HG02759 (cell line): ENCODE measurements around the gene IRAK2.

ENCODE experiments used
- ATAC-seq: cut with Tn5 transposase; IDR thresholded peaks from one replicate; pipeline ENCODE4 v1.9.1; 2021; ENCODE audit warnings: mild to moderate bottlenecking, moderate library complexity; ENCODE audit not compliant: unreplicated experiment

Gene IRAK2

DNA sequence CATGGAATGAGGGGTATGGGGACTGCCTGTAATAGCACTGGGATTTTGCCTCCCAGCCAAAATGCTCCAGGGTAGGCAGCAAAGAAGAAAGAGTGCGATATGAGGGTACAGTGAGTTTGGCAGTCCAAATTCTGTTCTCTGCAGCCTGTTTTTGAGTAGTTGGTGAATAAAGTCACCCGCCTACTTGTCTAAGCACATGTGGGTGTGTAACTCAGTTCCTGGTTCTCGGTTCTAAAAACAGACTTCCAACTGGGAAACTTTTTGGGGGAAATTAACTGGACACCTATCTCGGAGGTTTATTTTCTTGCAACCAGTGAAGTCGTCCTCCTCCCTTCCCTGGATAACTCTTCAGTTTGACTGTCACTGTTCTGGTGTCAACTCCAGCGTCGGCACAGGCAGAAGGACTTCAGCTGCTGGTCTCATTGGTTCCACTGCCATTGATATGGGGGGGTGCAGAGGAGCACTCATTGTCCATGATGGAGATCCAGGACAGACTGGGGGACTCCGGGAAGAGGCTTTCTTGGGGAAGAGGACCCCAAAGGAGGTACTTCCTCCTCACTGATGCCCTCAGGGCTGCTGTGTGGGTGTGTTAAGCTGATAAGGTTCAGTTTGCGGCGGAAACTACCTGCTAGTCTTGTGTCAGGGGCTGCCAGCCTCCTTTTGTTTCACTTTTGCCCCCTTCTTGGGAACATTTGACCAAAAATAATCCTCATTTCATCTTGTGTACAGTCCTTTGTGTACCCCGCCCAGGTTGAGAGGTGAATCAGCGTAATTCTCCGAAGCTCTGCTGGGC, 114.9 kb downstream of the IRAK2 start:
- ATAC-seq: no peak

- no peak for ATAC-seq
These were observed 115.4 kb downstream of the IRAK2 start for GRCh38 chr3:10280177-10280529.

DNA sequence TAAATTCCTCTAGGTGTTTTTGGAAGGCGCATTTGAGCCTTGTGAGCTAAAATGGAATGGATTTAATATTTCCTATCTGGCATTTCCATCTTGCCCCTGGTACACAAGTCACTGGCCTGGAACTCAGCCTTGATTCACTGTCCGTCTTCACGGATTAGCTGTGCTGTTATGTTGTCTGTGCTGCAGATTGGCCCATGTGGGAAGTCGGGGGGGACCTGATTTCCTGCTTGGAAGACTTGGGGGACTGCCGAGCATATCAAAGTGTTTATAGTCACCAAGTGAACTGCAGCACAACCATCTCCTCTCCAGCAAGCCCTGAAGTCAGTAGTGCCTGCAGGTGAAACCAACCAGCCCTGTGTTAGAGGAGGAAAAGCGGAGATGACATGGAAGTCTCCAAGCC, 115.9 kb downstream of the IRAK2 start:
- no peak for ATAC-seq

DNA sequence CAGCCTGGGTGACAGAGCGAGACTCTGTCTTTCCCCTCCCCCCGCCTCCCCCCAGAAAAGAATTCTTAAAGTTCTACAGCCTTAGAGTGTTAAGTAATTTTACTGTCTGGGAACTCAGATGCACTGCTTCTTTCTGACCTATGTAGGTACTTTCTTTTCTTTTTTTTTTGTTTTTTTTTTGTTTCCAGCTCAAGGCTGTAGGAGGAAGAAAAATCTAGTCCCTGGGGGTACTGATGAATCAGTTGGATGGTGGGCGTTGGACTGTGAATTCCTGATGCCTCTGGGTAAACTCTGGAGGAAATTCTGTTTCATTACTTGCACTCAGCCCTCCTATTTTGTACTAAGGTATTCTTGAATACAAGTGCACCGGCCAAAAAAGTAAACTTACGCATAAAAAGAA, 117.2 kb downstream of the IRAK2 start:
- no peak for ATAC-seq

DNA sequence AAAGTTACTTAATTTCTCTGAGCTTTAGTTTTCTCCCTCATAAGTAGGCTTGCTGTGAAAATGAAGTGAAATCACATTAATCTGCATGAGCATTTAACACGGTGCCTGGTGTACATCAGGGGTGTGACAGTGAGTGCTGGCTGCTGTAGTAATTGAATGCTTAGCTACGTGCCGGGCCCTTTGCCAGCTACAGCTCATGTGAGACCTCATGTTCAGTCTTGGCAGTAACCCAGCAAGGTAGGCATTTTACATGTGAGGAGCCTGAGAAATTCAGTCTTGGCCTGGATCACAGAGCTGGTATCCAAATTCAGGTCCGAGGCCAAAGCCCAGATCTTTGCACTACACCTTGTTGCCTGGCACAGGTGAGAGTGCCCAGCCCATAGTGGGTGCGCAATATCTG, 118.9 kb downstream of the IRAK2 start:
- no peak for ATAC-seq

DNA sequence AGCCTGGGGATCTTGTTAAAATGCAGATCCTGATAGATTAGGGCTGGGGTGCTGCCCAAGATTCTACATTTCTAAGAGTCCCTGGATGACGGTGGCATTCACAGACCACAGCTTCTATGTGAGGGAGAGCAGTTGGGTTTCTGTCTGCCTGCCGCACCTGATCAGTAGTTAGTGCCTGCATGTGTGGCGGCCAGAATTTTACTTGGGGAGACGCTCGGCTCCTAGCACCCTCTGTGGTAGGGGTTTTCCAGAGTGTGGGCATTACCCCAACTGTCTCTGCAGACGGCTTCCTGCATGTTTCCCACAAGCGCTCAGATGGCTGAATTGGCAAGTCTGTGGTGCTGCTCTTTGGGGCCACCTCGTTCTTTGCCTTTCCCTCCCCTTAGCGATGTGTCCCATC, 119.8 kb downstream of the IRAK2 start:
- ATAC-seq: no peak

DNA sequence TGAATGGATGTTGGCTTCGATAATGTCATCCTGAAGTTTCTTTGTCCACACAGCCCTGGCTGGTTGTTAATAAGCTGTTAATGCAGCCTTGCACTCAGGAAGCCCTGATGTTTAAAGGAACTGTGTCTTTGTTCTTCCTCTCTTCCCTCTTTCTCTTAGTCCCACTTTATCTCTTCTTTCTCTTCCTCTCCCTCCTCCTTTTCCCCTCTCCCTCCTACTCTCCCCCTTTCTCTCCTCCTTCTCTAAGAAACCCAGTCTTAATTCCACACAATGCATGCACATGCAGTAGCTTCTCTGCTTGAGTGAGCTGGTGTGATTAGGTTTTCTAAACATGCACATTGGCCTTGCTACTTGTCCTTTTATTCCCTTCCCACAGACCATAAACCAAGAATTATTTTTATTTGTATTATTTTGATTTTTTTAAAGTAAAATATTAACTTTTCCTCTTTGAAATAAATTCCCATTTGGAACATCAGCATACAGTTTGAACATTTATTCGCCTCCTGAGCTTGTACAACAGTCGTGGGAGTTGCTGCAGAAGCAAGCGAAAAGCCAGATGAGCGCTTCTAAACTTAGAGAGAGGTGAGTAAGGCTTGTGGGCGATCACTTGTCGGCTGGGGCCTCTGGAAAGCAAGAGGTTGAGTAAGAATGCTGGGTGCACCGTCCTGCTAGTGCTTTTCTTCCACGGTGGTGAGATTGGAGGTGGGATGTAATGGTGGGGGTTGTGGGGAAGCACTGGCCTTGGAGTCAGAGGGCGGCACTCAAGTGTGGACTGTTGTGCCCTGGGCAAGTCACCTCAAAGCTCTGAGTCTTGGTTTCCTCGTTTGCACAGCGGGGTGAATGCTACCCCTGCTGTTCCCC, 120.8 kb downstream of the IRAK2 start:
- no peak for ATAC-seq

- ATAC-seq: no peak
These were observed 121.4 kb downstream of the IRAK2 start for GRCh38 chr3:10286133-10286524.

DNA sequence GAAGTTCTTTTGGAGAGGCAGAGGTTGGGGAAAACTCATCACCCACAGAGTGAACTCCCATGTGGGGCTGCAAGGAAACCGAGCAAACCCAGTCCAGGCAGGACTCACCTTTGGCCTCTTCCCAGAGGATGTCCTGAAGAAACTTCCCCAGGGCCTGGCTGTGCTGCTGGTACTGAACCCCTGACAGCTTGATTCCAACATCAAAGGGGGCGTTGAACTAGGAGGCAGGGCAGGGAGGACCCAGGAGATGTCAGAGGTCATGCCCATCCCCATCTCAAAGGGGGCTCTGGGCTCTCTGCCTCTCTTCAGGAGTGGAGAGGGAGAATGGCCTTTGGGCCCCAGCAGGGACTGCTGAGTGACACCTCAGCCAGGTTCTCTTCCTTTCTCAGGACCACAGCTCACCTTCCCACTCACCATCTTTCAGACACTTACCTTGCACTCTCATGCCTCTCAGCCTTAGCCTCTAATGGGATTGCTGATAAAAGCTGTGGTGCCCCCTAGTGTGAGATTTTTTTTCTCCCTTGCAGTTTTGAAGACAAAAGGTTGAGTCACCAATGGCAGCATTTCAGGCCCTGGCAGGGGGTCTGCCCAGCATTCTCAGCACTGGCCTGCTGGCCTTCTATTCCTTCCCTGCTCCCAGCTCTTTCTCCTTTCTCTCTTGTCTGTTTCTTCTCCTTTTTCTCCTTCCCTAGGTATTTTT, 122.0 kb downstream of the IRAK2 start:
- no peak for ATAC-seq

- ATAC-seq: no peak
These were observed 123.3 kb downstream of the IRAK2 start for GRCh38 chr3:10287936-10288574.

- ATAC-seq: no peak
These were observed 123.8 kb downstream of the IRAK2 start for GRCh38 chr3:10288575-10288960.

GRCh38 chr3:10289077-10289476, 124.4 kb downstream of the IRAK2 start:
- no peak for ATAC-seq

GRCh38 chr3:10289787-10290355, 125.2 kb downstream of the IRAK2 start:
- no peak for ATAC-seq

DNA sequence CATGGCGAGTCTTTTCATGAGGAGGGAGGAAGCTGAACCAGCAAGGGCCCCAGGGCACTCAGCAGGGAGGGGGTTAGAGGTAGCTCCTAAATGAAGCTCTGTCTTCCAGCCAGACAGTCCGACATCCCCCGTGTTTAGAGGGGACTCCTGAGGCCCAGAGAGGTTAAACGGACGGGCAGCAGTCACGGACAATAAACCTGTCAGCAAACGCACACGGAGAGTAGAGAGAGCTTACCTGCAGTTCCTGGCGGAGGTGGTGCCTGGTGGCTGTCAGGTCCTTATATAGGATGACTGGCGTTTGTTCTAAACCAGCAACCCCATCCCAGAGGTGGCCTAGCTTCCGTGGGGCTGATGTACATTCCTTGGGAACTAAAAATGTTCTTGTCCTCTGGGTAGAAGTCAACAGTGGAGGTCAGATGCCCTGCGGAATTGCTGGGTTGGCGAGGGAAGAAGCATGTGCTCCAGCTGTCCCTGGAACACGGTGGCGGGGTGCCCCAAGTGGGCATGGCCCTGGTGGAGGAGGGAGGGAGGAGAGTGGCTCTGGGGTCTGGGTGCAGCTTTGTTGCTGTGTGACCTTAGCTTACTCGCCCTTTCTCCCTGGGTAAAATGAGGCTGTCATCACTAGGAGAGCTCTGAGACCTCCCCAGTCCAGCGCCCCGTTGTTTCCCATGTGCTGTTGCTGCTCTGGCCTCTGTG, 125.9 kb downstream of the IRAK2 start:
- ATAC-seq: no peak

- no peak for ATAC-seq
These were observed 126.9 kb downstream of the IRAK2 start for GRCh38 chr3:10291641-10292040.

DNA sequence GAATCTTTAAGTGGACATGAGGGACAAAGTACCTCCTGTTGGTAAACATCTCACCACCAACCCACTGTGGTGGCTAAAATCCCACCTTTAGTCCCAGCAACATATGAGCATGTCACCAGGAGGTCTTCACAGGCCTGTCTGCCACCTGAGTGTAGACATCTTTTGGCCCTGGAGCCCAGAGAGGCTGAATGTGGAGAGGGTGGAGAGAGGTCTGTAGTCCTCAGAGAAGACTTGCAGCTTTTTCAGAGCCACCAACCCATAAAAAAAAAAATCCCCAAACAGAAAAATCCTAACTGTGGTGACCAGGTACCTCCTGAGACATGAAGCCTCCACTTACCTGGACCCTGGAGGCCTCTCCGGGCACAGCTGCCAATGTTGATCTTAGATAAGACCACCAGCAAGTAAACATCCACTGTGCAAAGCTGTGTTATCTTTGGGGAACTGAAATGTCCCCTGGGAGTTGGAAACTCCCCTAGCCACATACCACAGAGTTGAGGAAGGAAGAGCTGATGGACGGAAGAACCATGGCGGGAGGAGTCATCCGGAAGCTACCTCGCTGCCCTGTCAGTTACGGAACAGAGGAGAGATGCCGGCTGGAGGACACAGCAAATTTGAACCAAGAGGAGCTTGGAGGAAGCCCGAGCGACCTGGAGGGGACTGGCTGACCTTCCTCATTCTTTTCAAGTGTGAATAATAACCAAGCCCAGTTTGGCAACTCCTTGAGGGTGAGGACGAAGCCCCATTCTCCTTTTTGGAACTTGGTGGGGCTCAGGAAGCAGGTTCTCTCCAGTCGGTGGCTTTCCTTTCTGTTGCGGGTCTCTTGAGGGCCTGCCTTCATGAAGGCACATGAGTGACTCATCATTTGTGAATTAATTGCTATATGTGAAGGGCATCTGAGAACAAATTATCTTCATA, 128.0 kb downstream of the IRAK2 start, which contains the start of gene GHRL:
TSS of gene GHRL (minus strand) at position 443 of the 915 bp plus-strand sequence. CDS start 2,767 bp downstream, outside the sequence.
- ATAC-seq: peak; percentile 82
